Germinal center (tissue), 1 donor: ENCODE data around the gene CCDC87.
A peak's percentile ranks its signal among the peaks of the same experiment; 100 is the strongest.
"Not testable (repeated sequence)": the region's sequence is repeated elsewhere in the genome, so short reads cannot be mapped to it uniquely, and the experiment has no call there.

Experiments used
- DNase-seq: peaks from one replicate; pipeline ENCODE4 v3.0.0; 2012; ENCODE audit warnings: mixed read lengths, low spot score

CCDC87 gene, protein sequence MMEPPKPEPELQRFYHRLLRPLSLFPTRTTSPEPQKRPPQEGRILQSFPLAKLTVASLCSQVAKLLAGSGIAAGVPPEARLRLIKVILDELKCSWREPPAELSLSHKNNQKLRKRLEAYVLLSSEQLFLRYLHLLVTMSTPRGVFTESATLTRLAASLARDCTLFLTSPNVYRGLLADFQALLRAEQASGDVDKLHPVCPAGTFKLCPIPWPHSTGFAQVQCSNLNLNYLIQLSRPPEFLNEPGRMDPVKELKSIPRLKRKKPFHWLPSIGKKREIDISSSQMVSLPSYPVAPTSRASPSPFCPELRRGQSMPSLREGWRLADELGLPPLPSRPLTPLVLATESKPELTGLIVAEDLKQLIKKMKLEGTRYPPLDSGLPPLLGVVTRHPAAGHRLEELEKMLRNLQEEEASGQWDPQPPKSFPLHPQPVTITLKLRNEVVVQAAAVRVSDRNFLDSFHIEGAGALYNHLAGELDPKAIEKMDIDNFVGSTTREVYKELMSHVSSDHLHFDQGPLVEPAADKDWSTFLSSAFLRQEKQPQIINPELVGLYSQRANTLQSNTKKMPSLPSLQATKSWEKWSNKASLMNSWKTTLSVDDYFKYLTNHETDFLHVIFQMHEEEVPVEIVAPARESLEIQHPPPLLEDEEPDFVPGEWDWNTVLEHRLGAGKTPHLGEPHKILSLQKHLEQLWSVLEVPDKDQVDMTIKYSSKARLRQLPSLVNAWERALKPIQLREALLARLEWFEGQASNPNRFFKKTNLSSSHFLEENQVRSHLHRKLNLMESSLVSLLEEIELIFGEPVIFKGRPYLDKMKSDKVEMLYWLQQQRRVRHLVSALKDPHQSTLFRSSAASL

DNA sequence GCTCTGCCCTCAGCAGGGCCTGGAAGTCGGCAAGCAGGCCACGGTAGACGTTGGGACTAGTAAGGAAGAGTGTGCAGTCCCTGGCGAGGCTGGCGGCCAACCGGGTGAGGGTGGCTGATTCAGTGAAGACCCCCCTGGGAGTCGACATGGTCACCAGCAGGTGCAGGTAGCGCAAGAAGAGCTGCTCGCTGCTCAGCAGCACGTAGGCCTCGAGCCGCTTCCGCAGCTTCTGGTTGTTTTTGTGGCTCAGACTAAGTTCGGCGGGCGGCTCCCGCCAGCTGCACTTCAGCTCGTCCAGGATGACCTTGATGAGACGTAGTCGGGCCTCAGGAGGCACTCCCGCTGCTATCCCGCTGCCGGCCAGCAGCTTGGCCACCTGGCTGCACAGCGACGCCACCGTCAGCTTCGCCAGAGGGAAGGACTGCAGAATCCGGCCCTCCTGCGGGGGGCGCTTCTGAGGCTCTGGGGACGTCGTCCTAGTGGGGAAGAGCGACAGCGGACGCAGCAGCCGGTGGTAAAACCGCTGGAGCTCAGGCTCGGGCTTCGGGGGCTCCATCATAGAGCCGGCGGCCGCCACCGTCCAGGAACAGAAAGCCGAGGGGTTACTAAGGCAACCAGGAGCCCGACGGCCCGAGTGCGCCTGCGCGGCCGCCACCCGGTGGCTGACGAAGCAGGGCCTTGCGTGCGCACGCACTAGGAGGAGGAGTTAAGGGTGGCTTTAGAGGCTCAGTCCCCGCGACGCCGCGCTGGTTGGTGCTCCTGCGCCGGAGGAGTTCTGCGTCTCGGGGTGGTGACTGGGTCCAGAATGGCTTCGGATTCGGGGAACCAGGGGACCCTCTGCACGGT, at the start of gene CCDC87, which contains the start of gene CCS:
Gene CCDC87 (minus strand): TSS at position 607 of the 846 bp plus-strand sequence. CDS start 48 bp downstream, at position 559.
Gene CCS (plus strand): TSS at position 729 of the 846 bp plus-strand sequence. CDS start 77 bp downstream, at position 806.
- DNase-seq: peak; percentile 100

DNA sequence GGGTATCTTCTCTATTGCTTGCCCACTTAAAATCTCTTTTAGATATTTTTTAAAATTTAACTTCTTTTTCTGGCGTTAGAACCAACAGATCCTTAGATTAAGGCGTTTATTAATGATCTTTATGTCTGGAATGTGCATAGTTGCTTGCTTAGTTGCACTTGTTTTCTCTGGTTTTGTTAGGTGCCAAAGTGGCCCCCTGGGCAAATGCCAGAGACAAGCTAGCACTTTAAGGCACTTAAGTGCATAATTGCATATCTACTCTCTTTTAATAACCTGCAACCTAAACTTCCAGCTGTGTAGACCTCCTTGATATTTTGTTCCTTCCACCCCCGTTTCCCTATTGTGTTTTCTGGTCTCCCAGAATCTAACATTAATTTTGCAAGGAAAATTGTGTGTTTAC, 49.0 kb upstream of the CCDC87 start:
- no peak for DNase-seq

DNA sequence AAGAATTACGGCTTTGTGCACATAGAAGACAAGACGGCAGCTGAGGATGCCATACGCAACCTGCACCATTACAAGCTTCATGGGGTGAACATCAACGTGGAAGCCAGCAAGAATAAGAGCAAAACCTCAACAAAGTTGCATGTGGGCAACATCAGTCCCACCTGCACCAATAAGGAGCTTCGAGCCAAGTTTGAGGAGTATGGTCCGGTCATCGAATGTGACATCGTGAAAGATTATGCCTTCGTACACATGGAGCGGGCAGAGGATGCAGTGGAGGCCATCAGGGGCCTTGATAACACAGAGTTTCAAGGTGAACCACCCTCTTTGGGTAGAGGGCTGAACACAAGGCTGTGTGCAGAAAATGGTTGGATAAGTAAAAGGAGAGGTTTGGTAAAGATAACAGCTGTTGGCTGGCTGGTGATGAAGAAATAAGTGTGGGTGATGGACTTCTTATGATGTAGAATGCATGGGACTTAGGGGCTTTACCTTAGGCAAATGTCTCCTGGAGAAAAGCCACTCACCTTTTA, 47.0 kb upstream of the CCDC87 start:
- DNase-seq: not testable (repeated sequence)

DNA sequence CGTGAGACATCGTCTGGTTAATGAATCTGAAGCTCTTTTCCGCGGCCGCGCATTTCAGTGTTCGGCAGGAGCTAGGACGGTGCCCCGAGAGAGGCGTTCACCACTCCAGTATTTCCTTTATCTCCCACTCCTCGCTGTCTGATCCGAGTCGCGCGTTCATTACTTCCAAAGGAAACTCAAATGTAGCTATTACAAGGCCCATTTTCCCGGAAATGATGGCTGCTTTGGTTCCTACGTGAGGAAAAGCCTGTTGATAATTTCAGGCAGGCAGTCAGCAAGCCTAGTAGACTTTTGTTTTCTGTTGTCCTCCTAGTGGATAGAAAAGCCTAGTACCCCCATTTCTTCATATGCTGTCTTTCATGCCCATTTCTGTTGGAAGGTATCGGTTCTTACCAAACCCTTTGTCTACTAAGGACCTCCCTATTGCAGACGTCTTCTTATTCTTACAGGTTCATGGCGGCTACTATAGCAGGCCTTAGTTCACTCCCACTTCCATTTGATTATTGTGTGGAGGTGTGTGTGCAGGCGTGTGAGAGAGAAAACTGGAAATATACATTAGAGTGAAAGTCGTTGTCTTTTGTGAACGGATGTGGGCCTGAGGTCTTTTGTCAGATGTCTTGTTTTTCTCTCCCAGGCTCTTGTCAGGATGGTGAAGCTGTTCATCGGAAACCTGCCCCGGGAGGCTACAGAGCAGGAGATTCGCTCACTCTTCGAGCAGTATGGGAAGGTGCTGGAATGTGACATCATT, 46.4 kb upstream of the CCDC87 start:
- no peak for DNase-seq

DNA sequence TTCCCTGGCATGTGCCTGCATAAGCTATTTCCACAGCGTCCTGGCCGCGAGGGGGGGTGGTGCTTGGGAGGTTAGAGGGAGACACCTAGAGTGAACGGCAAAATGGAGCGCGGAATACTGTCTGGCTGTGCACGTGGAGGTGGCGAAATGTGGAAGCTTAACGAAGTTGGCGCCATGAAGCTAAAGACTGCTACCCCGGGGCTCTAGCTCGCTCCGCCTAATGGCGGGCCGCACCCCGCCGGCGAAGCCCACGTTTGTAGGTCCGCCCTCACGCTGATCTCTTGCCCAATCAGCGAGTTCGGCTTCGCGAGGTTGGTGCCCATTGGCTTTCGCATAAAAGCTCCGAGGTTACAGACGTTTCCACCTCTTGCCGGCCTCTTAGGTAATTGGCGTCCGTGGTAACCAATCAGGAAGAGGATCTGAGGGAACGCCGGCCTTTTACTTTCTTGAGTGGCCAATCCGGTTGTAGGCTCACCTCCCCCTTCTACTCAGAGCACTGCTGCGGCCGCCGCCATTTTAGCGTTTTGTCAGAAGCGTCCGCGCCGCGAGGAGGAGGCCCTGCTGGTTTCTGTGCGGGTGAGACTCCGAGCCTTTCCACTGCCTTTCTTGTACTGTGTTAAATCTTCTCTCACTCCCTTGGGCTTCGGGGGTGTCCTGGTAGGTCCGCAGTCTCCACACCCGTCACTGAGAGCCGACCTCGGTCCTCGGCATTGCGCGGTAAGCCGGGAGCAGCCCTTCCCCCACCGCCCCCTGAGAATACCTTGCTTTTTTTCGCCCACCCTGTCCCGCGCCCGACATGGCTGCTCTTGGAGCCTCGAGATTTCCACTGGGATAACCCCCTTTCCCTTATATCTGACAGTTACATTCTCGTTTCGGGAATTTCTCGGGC, 45.6 kb upstream of the CCDC87 start, which contains the start of gene RBM4:
Gene RBM4 (plus strand): TSS at position 527 of the 889 bp plus-strand sequence. CDS start 1,009 bp downstream, outside the sequence.
- DNase-seq: peak; percentile 100

DNA sequence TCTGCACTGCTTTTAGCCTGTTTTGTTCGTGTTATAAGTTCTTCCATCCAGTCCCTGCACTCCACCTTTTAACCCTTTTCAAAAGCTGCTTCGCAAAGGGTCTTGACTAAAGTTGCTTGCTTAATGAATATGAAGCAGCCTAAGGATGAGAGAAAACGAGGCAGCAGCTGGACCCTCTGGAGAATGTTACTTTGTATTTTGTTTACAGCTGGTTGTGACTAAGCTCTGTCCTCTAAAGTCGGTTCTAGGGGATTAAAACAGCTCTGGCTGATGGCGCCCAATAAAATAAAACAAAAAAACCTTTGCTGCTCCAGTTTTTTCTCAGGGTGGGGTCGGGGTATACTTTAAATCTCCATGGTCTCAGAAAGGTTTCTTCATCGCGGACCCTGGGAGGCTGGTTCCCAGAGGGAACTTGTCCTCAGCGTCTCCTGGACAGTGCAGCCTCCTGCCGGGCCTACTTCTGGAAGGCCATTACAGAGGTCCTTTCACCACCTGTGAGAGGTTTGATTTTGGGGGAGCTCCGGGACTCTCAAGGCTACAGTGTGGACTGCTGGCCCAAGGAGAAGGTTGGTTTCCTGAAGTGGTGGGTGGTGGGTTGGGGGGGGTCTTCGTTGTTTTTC, 44.8 kb upstream of the CCDC87 start:
- no peak for DNase-seq

DNA sequence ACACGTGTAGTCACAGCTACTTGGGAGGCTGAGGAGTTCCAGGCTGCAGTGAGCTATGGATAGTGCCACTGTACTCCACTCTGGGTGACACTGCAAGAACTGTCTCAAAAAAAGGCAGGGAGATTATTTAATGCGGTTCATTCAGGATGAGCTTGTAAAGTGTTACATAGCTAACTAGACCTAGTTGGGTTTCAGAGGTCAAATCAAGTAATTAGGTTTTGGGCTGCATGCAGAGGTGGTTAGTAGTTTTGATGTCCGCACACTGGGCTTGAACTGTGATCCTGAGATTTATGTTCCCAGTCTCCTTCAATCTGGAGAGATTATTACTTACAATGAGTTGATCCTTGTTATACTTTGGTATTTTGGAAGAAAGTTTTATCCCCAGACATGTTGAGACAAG, 43.5 kb upstream of the CCDC87 start:
- no peak for DNase-seq

DNA sequence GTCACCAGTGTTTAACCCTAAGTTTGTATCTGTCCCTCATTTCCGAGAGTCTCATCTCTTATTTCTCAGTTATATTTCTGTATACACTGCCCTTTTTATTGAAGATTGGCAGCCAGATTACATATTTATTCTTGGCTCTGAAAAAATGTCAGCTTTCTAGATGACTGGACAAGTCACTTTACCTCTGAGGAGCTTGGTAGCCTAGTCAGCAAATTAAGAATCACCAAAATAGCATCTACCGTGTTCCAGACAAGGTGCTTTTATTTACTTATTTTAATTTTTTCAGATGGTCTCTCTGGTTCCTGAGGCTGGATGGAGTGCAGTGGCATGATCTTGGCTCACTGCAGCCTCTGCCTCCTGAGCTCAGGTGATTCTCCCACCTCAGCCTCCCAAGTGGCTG, 40.1 kb upstream of the CCDC87 start:
- DNase-seq: no peak

DNA sequence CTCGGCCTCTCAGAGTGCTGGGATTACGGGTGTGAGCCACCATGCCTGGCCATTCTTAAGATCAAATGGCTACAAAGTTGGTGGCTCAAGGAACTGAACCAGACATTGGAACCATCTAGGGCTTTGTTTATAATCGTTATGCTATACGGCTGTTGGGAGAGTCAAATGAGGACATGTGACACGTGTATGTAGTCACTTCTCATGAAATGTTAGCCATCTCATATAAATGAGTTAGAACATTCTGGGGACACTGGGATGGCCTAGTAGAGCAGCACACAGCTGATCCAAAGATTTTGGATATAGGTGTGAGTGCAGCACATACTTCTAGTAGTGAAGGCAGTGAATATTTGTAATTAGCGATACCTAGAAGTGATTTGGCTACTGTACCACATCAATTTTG, 39.0 kb upstream of the CCDC87 start:
- DNase-seq: no peak

DNA sequence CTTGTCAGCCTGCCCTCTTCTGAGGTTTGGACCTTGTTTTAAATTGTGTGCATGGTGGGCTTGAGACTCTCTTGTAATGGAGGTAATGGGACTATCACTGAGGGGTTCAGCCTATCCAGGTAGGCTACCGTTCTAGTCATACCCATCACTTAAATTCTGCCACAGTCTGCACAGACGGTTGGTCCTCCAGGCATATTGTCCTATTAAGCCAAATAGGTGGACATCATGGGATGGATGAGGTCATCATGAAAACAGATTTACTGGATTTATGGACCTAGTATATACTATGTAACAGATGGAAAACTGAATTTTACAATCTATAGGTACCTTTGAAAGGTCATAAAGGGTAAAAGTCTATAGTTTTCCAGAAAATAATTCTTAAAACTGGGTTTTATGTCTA, 36.5 kb upstream of the CCDC87 start:
- no peak for DNase-seq

DNA sequence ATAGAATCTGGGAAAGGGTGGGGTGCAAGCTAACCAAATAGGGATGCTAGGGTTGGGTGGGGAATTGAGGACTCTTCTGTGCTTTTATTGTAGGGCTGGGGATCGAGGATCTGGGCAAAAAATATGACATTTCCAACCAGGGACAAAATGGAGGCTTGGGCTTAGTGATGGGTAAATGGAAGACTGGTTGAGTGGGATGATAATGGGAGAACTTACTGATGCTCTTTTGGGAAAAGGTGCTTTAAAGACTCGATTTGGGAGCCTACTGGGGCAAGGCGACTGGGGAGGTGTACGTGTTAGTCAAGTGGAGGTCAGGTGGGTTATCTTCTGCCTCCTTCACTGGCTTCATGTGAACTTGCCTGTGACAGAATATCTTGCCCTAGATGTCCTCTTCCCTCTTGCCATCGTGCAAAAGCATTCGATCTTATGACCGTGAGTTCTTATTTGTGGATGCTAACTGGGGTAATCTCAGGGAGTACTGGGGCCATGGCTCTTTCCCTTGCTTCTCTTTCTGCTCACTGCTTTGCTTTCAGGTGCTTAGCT, 35.3 kb upstream of the CCDC87 start:
- DNase-seq: no peak

DNA sequence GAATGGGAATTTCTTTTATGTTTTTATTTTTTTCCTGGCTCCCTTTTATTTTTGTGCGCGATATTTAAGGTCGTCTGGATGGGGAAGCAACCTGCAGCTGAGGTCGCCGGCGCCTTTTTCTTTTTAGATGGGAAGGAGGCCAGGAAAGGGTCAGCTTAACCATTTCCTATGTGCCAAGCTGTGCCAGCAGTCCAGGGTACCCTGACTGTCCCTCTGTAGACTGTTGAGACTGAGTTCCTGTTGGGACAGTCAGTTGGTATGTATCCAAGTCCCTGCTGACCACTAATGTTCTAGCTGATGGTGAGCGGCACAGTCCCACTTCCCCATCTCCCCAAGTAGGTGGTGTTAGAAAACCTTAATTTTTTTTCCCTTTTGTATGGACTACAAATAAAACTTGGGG, 34.1 kb upstream of the CCDC87 start:
- no peak for DNase-seq

DNA sequence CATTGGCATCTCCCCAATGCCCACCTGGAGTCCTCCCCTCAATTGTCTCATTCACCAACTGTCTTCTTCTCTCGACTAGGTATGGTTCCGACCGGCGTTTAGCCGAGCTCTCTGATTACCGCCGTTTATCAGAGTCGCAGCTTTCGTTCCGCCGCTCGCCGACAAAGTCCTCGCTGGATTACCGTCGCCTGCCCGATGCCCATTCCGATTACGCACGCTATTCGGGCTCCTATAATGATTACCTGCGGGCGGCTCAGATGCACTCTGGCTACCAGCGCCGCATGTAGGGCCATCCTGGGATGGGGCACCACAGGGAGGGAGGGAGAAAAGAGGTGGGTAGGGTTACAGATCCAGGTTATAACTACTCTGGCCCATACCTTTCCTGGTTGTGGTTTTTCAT, 33.5 kb upstream of the CCDC87 start:
- DNase-seq: no peak

DNA sequence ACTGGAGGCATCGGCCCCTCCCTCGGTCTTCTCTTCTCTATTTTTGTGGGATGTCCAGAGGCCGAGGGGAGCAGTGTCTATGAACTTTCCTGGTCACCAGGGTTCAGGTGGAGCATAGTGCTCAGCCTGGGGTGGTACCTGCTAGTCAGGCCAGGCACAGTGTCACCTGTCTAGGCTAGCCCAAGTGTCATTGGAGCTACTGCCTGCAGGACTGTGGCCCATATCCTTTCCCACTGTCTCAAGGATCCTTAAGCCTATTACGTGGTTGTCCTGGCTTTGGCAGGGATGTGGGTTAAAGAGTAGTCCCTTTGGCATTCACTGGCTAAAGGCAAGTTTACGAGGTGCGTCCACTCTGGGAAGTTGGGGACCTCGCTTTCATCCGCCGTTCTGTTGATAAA, 32.9 kb upstream of the CCDC87 start:
- no peak for DNase-seq

DNA sequence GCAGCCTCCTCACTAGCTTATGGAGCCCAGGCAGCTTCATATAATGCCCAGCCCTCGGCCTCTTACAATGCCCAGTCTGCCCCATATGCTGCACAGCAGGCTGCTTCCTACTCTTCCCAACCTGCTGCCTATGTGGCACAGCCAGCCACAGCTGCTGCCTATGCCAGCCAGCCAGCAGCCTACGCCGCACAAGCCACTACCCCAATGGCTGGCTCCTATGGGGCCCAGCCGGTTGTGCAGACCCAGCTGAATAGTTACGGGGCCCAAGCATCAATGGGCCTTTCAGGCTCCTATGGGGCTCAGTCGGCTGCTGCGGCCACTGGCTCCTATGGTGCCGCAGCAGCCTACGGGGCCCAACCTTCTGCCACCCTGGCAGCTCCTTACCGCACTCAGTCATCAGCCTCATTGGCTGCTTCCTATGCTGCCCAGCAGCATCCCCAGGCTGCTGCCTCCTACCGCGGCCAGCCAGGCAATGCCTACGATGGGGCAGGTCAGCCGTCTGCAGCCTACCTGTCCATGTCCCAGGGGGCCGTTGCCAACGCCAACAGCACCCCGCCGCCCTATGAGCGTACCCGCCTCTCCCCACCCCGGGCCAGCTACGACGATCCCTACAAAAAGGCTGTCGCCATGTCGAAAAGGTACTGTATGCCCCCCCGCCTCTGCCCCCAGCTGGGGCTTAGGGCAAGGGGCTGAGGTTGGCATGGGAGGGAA, 32.3 kb upstream of the CCDC87 start:
- DNase-seq: no peak

DNA sequence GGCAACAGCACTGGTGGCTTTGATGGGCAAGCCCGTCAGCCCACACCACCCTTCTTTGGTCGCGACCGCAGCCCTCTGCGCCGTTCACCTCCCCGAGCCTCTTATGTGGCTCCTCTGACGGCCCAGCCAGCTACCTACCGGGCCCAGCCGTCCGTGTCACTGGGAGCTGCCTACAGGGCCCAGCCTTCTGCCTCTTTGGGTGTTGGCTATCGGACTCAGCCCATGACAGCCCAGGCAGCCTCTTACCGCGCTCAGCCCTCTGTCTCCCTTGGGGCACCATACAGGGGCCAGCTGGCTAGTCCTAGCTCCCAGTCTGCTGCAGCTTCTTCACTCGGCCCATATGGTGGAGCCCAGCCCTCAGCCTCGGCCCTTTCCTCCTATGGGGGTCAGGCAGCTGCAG, 31.6 kb upstream of the CCDC87 start:
- DNase-seq: no peak

DNA sequence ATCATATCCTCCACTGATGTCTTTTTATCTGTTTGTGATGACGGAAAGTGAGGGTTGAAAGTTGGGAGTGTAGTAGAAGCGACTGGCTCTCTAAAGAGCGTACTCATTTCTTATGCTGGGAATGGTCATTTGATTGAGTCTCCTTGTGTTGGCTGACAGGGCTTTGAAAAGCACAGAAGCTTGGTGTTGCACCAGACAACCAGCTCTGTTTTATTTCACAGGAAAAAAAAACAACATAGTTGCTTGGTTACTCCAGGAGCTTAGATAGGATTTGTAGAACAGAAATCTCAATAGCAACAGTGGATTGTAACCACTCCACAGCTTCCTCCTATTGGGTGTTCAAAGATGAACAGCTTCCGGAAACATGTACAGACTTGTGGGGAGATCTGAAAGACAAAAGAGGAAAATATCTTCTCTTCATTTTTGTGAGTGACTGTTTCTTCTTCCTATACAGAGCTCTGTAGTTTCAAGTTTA, 26.3 kb upstream of the CCDC87 start:
- DNase-seq: no peak

DNA sequence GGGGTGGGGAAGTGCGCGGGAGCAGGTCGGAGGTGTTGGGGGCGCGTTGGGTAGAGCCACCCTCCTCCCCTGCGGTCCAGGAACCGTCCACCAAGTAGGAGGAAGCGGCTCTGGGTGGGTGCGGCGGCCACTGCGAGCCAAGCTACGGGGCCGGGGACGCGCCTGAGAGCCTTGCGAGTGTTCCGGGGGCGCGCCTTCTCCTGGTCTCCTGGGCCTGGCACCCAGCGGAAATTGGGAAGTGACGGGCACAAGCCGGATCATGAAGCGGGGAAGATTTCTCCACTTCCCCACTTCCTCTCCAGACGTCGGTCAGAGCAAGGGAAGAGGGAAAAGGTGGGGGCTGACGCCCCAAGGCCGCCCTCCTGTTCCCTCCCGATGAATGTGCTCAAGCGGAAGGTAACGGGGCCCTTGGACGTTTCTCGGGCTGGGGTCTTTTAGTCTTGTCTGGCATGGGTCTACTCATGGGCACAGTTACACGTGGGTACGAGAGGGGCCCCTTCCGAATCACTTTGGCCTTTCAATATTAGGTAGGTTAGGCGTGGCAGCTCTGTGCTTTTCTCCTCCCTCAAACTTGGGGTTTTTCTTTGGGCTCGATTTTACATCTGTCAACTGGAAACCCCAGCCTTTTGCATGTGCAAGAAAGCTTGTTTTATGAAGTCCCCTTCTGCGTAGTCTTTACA, 24.4 kb upstream of the CCDC87 start:
- DNase-seq: no peak
